DOHH2 (cell line): ENCODE data around the gene HSPA2.

Source experiments
- H3F3A ChIP-seq: fragments of 200-600 bp; sonication (generic), shearing (Covaris generic); 2 replicates; pipeline ENCODE4 v1.6.0; 2016; ENCODE audit warnings: antibody characterized with exemption, mild to moderate bottlenecking; ENCODE audit not compliant: control insufficient read depth, insufficient read depth
- H3K27ac ChIP-seq: fragments of 200-600 bp; sonication (generic); 2 replicates; pipeline ENCODE4 v1.5.1; 2014; ENCODE audit warnings: low read depth, mild to moderate bottlenecking, low read length, moderate library complexity
- H3K27me3 ChIP-seq: fragments of 200-600 bp; sonication (generic); 2 replicates; pipeline ENCODE4 v1.6.1; 2014; ENCODE audit warnings: mild to moderate bottlenecking, low read length, mixed read lengths; ENCODE audit not compliant: control insufficient read depth
- H3K36me3 ChIP-seq: fragments of 200-600 bp; sonication (generic); 2 replicates; pipeline ENCODE4 v1.6.1; 2014; ENCODE audit warnings: mild to moderate bottlenecking, low read length, moderate library complexity, mixed read lengths; ENCODE audit not compliant: control insufficient read depth
- H3K4me1 ChIP-seq: fragments of 200-600 bp; sonication (generic); 2 replicates; pipeline ENCODE4 v1.6.1; 2014; ENCODE audit warnings: mild to moderate bottlenecking, low read length, mixed read lengths; ENCODE audit not compliant: control insufficient read depth
- H3K4me2 ChIP-seq: fragments of 200-600 bp; sonication (generic); 2 replicates; pipeline ENCODE4 v1.6.0; 2014; ENCODE audit warnings: mild to moderate bottlenecking, low read length, moderate library complexity
- H3K4me3 ChIP-seq: fragments of 200-600 bp; sonication (generic); 2 replicates; pipeline ENCODE4 v1.5.1; 2014; ENCODE audit warnings: mild to moderate bottlenecking, low read length, mixed read lengths
- H3K79me2 ChIP-seq: fragments of 200-600 bp; sonication (generic); 2 replicates; pipeline ENCODE4 v1.6.1; 2014; ENCODE audit warnings: mild to moderate bottlenecking, low read length, mixed read lengths; ENCODE audit not compliant: control insufficient read depth
- H3K9me2 ChIP-seq: fragments of 200-600 bp; sonication (generic); replicated peaks from 2 replicates; pipeline ENCODE4 v1.6.1; 2014; ENCODE audit warnings: mild to moderate bottlenecking, low read length, mixed read lengths; ENCODE audit not compliant: control insufficient read depth
- H3K9me3 ChIP-seq: fragments of 200-600 bp; sonication (generic); 2 replicates; pipeline ENCODE4 v1.6.1; 2014; ENCODE audit warnings: antibody characterized with exemption, low read length, mixed read lengths; ENCODE audit not compliant: control insufficient read depth, insufficient read depth
- H4K20me1 ChIP-seq: fragments of 200-600 bp; sonication (generic); 2 replicates; pipeline ENCODE4 v1.6.0; 2014; ENCODE audit warnings: low read depth, mild to moderate bottlenecking, antibody characterized with exemption, low read length, moderate library complexity; ENCODE audit not compliant: control insufficient read depth, insufficient read depth
- CTCF ChIP-seq: fragments of 200-600 bp; sonication (generic); IDR thresholded peaks from one replicate; pipeline ENCODE4 v1.5.1; 2014; ENCODE audit warnings: antibody characterized with exemption, mild to moderate bottlenecking, low read depth, low read length; ENCODE audit not compliant: poor library complexity, severe bottlenecking
- EZH2phosphoT487 ChIP-seq: fragments of 200-600 bp; sonication (generic); IDR thresholded peaks from 2 replicates; pipeline ENCODE4 v1.6.1; 2017; ENCODE audit warnings: borderline replicate concordance, mild to moderate bottlenecking, antibody characterized with exemption, low read length, moderate library complexity, mixed read lengths

The HSPA2 gene

GRCh38 chr14:64531567-64531966 is 9.0 kb upstream of the HSPA2 start:
- TF ChIP-seq EZH2phosphoT487 (no peak), CTCF (no peak)
- Histone ChIP-seq H3K79me2 (no peaks in the 10 kb centered on the region), H3K27ac (no peak overlapping the region), H3K9me2 (no peaks in the 10 kb centered on the region), H3K36me3 (no peaks in the 10 kb centered on the region), H3K4me2 (no peak overlapping the region), H3K27me3 (no peaks in the 10 kb centered on the region), H4K20me1 (no peaks in the 10 kb centered on the region), H3K9me3 (no peaks in the 10 kb centered on the region), H3K4me1 (no peaks in the 10 kb centered on the region), H3F3A (peaks cover 15% of the 10 kb centered on the region), H3K4me3 (no peak overlapping the region)

GRCh38 chr14:64536488-64537245 is 3.9 kb upstream of the HSPA2 start:
- Histone ChIP-seq H3K9me2 (no peaks in the 10 kb centered on the region), H3K4me2 (no peak overlapping the region), H3K4me3 (no peak overlapping the region), H3K27me3 (no peaks in the 10 kb centered on the region), H3K79me2 (no peaks in the 10 kb centered on the region), H3K36me3 (no peaks in the 10 kb centered on the region), H3K4me1 (peaks cover 12% of the 10 kb centered on the region), H3F3A (peaks cover 14% of the 10 kb centered on the region), H3K27ac (no peak overlapping the region), H4K20me1 (no peaks in the 10 kb centered on the region), H3K9me3 (peaks cover 10% of the 10 kb centered on the region; the same call in 1 of the 2 replicates)
- TF ChIP-seq EZH2phosphoT487 (no peak), CTCF (no peak)

- H3K79me2 ChIP-seq, result no peaks in the 10 kb centered on the region
- H3K4me3 ChIP-seq, result peak overlapping the region; percentile 74; the same call in 1 of the 2 replicates
- H3K27ac ChIP-seq, result no peak overlapping the region
- H3K4me2 ChIP-seq, result no peak overlapping the region
- peaks cover 12% of the 10 kb centered on the region for H3K4me1 ChIP-seq
- H3K9me3 ChIP-seq, result peaks cover 13% of the 10 kb centered on the region; the same call in 1 of the 2 replicates
- H3K27me3 ChIP-seq, result no peaks in the 10 kb centered on the region
- TF ChIP-seq CTCF (no peak), EZH2phosphoT487 (no peak)
- H3F3A ChIP-seq, result peaks cover 24% of the 10 kb centered on the region
- no peaks in the 10 kb centered on the region for H3K9me2 ChIP-seq
- no peaks in the 10 kb centered on the region for H4K20me1 ChIP-seq
- H3K36me3 ChIP-seq, result no peaks in the 10 kb centered on the region
These were observed 875 bp downstream of the HSPA2 start for GRCh38 chr14:64541261-64541971.
